ENCODE data around the gene GLYR1. TPM values are rescaled to one million over a fixed set of nuclear protein-coding genes. Genes with fewer than 3 reads are reported as not detected.

Gene GLYR1
- total RNA-seq, 2 donors from 2014 or later: 19.7 to 27.7 TPM

GRCh38 chr16:4865231-4865860, 18.3 kb upstream of the GLYR1 start:
- Histone ChIP-seq H3K4me1 (peaks cover 47% of the 10 kb centered on the region), H3K9me3 (no peaks in the 10 kb centered on the region), H3K36me3 (replicated peaks in 1 of 2; ENCODE audit: insufficient read depth in 1 of 2, low read depth in 2 of 2) (peaks cover 0 to 10% of the 10 kb centered on the region in 2 donors), H3K27me3 (no peaks in the 10 kb centered on the region), H3K4me3 (no peak overlapping the region), H3K27ac (no peak overlapping the region)
- WGBS, 2 donors: 94% methylated on average over 13 of the region's 13 CpGs
- DNase-seq (no peak), ATAC-seq (no peak)
- no peak for TF ChIP-seq POLR2A (IDR thresholded peaks at IDR 0.05)
- no peak for TF ChIP-seq CTCF (IDR thresholded peaks at IDR 0.05)
- intact Hi-C loops (cut with DNase I): no loop called here

GRCh38 chr16:4864728-4865127, 17.6 kb upstream of the GLYR1 start:
- Histone ChIP-seq H3K27ac (no peak overlapping the region), H3K4me1 (peaks cover 41% of the 10 kb centered on the region)

GRCh38 chr16:4862639-4863038, 15.6 kb upstream of the GLYR1 start:
- H3K9me3 ChIP-seq: no peaks in the 10 kb centered on the region
- intact Hi-C loops (cut with DNase I): no loop called here
- H3K4me3 ChIP-seq: no peak overlapping the region
- WGBS, 2 donors: 44 to 45% methylated on average over 5 of the region's 5 CpGs
- ATAC-seq (peak; percentile 62), DNase-seq (peak in 3 of 4 donors; percentile 31 to 34 (median 33))
- peak overlapping the region in 2 of 4 donors; percentile 10 to 22 for H3K27ac ChIP-seq
- no peak for TF ChIP-seq POLR2A (IDR thresholded peaks at IDR 0.05)
- TF ChIP-seq CTCF (IDR thresholded peaks at IDR 0.05): no peak
- peaks cover 20% of the 10 kb centered on the region for H3K4me1 ChIP-seq
- H3K36me3 ChIP-seq (replicated peaks in 1 of 2; ENCODE audit: insufficient read depth in 1 of 2, low read depth in 2 of 2): peaks cover 5 to 24% of the 10 kb centered on the region in 2 donors
- no peaks in the 10 kb centered on the region for H3K27me3 ChIP-seq

More at GRCh38 chr16:4864728-4865127, 17.6 kb upstream of the GLYR1 start:
- 69 to 77% methylated on average over 3 of the region's 3 CpGs for whole genome bisulfite sequencing, 2 donors
- H3K9me3 ChIP-seq: no peaks in the 10 kb centered on the region
- intact Hi-C loops (cut with DNase I): no loop called here
- H3K27me3 ChIP-seq: no peaks in the 10 kb centered on the region
- H3K36me3 ChIP-seq (replicated peaks in 1 of 2; ENCODE audit: insufficient read depth in 1 of 2, low read depth in 2 of 2): peaks cover 0 to 12% of the 10 kb centered on the region in 2 donors
- ATAC-seq (no peak), DNase-seq (no peak)
- no peak overlapping the region for H3K4me3 ChIP-seq
- TF ChIP-seq POLR2A (IDR thresholded peaks at IDR 0.05) (no peak), CTCF (IDR thresholded peaks at IDR 0.05) (no peak)

GRCh38 chr16:4860727-4861342, 13.7 kb upstream of the GLYR1 start:
- Histone ChIP-seq H3K36me3 (replicated peaks in 1 of 2; ENCODE audit: insufficient read depth in 1 of 2, low read depth in 2 of 2) (peaks cover 5 to 29% of the 10 kb centered on the region in 2 donors), H3K9me3 (no peaks in the 10 kb centered on the region), H3K4me3 (no peak overlapping the region), H3K27me3 (no peaks in the 10 kb centered on the region), H3K27ac (no peak overlapping the region), H3K4me1 (peaks cover 11% of the 10 kb centered on the region)
- no peak for TF ChIP-seq POLR2A (IDR thresholded peaks at IDR 0.05)
- no peak for TF ChIP-seq CTCF (IDR thresholded peaks at IDR 0.05)
- ATAC-seq: no peak
- 87 to 91% methylated on average over 12 to 14 of the region's 14 CpGs for WGBS, 2 donors
- intact Hi-C loops (cut with DNase I): no loop called here
- DNase-seq: no peak
